GM12878 (cell line): ENCODE results near the gene RARA.

Experiments used
- CBX5 ChIP-seq: sonication (generic); IDR thresholded peaks from 2 replicates; pipeline ENCODE4 v1.6.1; 2016; ENCODE audit warnings: low read depth, moderate library complexity, mild to moderate bottlenecking, inconsistent platforms
- CREB1 ChIP-seq: IDR thresholded peaks from 2 replicates; pipeline ENCODE4 v1.6.1; 2012; ENCODE audit warnings: low read depth, mild to moderate bottlenecking, inconsistent platforms
- CTCF ChIP-seq, 3 experiments: IDR thresholded peaks in 2 of 3; conservative IDR thresholded peaks in 1 of 3; 2 replicates each; pipeline ENCODE4 v1.5.1; 2011; ENCODE audit warnings: low read depth in 3 of 3, low read length in 3 of 3, mild to moderate bottlenecking in 3 of 3, control low read depth in 2 of 3, moderate library complexity in 2 of 3, inconsistent platforms in 1 of 3, mixed read lengths in 1 of 3; ENCODE audit not compliant: control insufficient read depth in 2 of 3, insufficient read depth in 1 of 3; ENCODE audit errors: extremely low read depth in 1 of 3
- EZH2 ChIP-seq: IDR thresholded peaks from 2 replicates; pipeline ENCODE4 v1.6.1; 2012; ENCODE audit warnings: low read depth, mild to moderate bottlenecking, control low read depth, inconsistent platforms, low read length, borderline replicate concordance; ENCODE audit not compliant: control insufficient read depth
- HDAC6 ChIP-seq: fragments of 200-600 bp; sonication (generic); IDR thresholded peaks from one replicate; pipeline ENCODE4 v1.8.0; 2017; ENCODE audit warnings: antibody characterized with exemption; ENCODE audit not compliant: unreplicated experiment
- NR2C1 ChIP-seq: fragments of 450-650 bp; IDR thresholded peaks from 2 replicates; pipeline ENCODE4 v1.6.1; 2017; ENCODE audit warnings: antibody characterized with exemption, mild to moderate bottlenecking, moderate library complexity
- NR2C2 ChIP-seq: IDR thresholded peaks from 2 replicates; pipeline ENCODE4 v1.6.1; 2011; ENCODE audit warnings: borderline replicate concordance, low read depth; ENCODE audit not compliant: control insufficient read depth, insufficient read length
- PML ChIP-seq: IDR thresholded peaks from 2 replicates; pipeline ENCODE4 v1.6.1; 2012; ENCODE audit warnings: low read length, inconsistent platforms
- RAD21 ChIP-seq: IDR thresholded peaks from 2 replicates; pipeline ENCODE4 v1.6.1; 2011; ENCODE audit warnings: mild to moderate bottlenecking, low read depth, low read length, moderate library complexity; ENCODE audit not compliant: insufficient read depth
- RFX5 ChIP-seq: IDR thresholded peaks from 2 replicates; pipeline ENCODE4 v1.6.1; 2011; ENCODE audit warnings: low read depth, low read length, improper control_type of control experiment
- SMAD1 ChIP-seq: fragments of 450-650 bp; IDR thresholded peaks from 2 replicates; pipeline ENCODE4 v1.6.1; 2018; ENCODE audit warnings: mild to moderate bottlenecking, low read depth; ENCODE audit not compliant: partially characterized antibody
- TAF1 ChIP-seq: IDR thresholded peaks from 2 replicates; pipeline ENCODE4 v1.6.1; 2011; ENCODE audit warnings: mild to moderate bottlenecking, low read depth, low read length, borderline replicate concordance
- YY1 ChIP-seq: IDR thresholded peaks from 2 replicates; pipeline ENCODE4 v1.6.1; 2011; ENCODE audit warnings: low read depth, mild to moderate bottlenecking, low read length
- TF ChIP-seq, protein P1 (sequence below): IDR thresholded peaks from 2 replicates; pipeline ENCODE4 v1.6.1; 2012; ENCODE audit warnings: mild to moderate bottlenecking, low read depth, low read length

GRCh38 chr17:40316571-40317344, 7.8 kb downstream of the RARA start:
- TF ChIP-seq RAD21 (no peak), CTCF (IDR thresholded peaks at IDR 0.05 in 2 of 3, conservative IDR thresholded peaks at IDR 0.05 in 1 of 3; ENCODE audit: control insufficient read depth in 2 of 3, extremely low read depth in 1 of 3, insufficient read depth in 1 of 3, low read depth in 3 of 3, low read length in 3 of 3) (no peak), RFX5 (no peak), CBX5 (no peak), EZH2 (no peak), TAF1 (no peak), SMAD1 (no peak), CREB1 (no peak), NR2C2 (no peak), NR2C1 (no peak), YY1 (no peak), PML (no peak), HDAC6 (no peak)
- TF ChIP-seq, protein P1, sequence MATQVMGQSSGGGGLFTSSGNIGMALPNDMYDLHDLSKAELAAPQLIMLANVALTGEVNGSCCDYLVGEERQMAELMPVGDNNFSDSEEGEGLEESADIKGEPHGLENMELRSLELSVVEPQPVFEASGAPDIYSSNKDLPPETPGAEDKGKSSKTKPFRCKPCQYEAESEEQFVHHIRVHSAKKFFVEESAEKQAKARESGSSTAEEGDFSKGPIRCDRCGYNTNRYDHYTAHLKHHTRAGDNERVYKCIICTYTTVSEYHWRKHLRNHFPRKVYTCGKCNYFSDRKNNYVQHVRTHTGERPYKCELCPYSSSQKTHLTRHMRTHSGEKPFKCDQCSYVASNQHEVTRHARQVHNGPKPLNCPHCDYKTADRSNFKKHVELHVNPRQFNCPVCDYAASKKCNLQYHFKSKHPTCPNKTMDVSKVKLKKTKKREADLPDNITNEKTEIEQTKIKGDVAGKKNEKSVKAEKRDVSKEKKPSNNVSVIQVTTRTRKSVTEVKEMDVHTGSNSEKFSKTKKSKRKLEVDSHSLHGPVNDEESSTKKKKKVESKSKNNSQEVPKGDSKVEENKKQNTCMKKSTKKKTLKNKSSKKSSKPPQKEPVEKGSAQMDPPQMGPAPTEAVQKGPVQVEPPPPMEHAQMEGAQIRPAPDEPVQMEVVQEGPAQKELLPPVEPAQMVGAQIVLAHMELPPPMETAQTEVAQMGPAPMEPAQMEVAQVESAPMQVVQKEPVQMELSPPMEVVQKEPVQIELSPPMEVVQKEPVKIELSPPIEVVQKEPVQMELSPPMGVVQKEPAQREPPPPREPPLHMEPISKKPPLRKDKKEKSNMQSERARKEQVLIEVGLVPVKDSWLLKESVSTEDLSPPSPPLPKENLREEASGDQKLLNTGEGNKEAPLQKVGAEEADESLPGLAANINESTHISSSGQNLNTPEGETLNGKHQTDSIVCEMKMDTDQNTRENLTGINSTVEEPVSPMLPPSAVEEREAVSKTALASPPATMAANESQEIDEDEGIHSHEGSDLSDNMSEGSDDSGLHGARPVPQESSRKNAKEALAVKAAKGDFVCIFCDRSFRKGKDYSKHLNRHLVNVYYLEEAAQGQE, result no peak
